Colonic mucosa (tissue), 4 donors: ENCODE measurements around the gene LCMT1. TPM values are rescaled to one million over a fixed set of nuclear protein-coding genes. Genes with fewer than 3 reads are reported as not detected.

ENCODE experiments used
- DNase-seq: peaks from one replicate; pipeline ENCODE4 v3.0.0-alpha.2; 2020
- H3K27ac ChIP-seq: fragments of 200-600 bp; one replicate; pipeline ENCODE4 v1.8.0; 2021
- H3K27me3 ChIP-seq: fragments of 200-600 bp; one replicate; pipeline ENCODE4 v1.8.0; 2021
- H3K36me3 ChIP-seq: fragments of 200-600 bp; one replicate; pipeline ENCODE4 v1.8.0; 2021
- H3K4me1 ChIP-seq: fragments of 200-600 bp; one replicate; pipeline ENCODE4 v1.8.0; 2021; ENCODE audit warnings: mild to moderate bottlenecking
- H3K4me3 ChIP-seq: fragments of 200-600 bp; one replicate; pipeline ENCODE4 v1.8.0; 2021
- H3K9ac ChIP-seq, 2 donors: one replicate each; pipeline ENCODE4 v1.7.0; 2013; ENCODE audit warnings: control low read depth in 2 of 2, low read depth in 2 of 2, low read length in 2 of 2
- H3K9me3 ChIP-seq: fragments of 200-600 bp; one replicate; pipeline ENCODE4 v1.8.0; 2021
- intact Hi-C: fragments of 100-400 bp; cut with DNase I; formaldehyde crosslinking; loops from one replicate; pipeline ENCODE4 v1.14.1; 2022
- total RNA-seq, 2 donors: library from RNA; stranded (reverse); fragmentation: NEBNext Ultra II Directional in 1 of 2; extraction: Animal tissue kit (Norgen Biotek cat#: 25700) in 1 of 2; gene quantifications; one replicate each; pipeline ENCODE4 v1.2.1, GENCODE V29; 2021
- TF ChIP-seq, protein P1 (sequence below): fragments of 200-600 bp; IDR thresholded peaks from one replicate; pipeline ENCODE4 v1.8.0; 2022; ENCODE audit warnings: antibody characterized with exemption, mild to moderate bottlenecking
- donor health status: healthy.
- donor health status: DM: no; HTN: no; CAD: no.
- donor health status: DM: no; HTN: no; CAD: no.

Gene LCMT1
- total RNA-seq, 2 donors from 2014 or later, result 46.9 to 47.6 TPM

DNA sequence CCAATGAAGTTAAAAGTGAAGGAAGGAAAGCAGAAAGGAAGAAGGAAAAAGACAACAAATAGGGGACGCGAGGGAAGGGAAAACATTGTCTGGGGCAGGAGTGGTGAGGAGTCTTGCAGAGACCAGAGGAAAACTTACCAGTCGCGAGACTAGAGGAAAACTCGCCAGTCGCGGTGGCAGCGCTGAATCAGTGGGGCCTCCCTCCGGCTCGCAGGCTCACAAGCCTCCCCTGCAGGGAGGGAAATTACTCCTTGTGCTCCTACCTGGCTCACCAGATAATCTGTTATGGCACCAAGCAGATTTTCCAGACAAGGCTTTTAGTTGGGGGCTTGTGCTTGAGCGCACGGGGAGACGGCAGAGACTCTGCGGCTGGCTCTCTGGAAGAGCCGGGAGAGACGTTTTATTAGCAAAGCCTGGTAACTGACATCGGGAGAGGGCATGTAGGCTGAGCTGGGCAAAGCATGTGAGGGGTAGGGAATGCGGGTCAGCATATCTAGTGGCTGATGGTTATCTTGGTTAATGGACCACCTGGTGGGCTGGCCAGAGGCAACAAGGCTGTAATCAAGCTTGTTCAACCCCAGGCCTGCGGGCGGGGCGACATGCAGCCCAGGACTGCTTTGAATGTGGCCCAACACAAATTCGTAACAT is 37.1 kb downstream of the LCMT1 start:
- Histone ChIP-seq H3K36me3 (no peaks in the 10 kb centered on the region), H3K27ac (no peak overlapping the region), H3K4me3 (no peak overlapping the region), H3K27me3 (no peaks in the 10 kb centered on the region), H3K9ac (no peak overlapping the region), H3K4me1 (no peaks in the 10 kb centered on the region), H3K9me3 (no peaks in the 10 kb centered on the region)
- intact Hi-C loops, result no loop called here
- DNase-seq, result no peak
- TF ChIP-seq, protein P1, sequence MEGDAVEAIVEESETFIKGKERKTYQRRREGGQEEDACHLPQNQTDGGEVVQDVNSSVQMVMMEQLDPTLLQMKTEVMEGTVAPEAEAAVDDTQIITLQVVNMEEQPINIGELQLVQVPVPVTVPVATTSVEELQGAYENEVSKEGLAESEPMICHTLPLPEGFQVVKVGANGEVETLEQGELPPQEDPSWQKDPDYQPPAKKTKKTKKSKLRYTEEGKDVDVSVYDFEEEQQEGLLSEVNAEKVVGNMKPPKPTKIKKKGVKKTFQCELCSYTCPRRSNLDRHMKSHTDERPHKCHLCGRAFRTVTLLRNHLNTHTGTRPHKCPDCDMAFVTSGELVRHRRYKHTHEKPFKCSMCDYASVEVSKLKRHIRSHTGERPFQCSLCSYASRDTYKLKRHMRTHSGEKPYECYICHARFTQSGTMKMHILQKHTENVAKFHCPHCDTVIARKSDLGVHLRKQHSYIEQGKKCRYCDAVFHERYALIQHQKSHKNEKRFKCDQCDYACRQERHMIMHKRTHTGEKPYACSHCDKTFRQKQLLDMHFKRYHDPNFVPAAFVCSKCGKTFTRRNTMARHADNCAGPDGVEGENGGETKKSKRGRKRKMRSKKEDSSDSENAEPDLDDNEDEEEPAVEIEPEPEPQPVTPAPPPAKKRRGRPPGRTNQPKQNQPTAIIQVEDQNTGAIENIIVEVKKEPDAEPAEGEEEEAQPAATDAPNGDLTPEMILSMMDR, result no peak

GRCh38 chr16:25151996-25152395 is 40.5 kb downstream of the LCMT1 start:
- H3K27ac ChIP-seq, result no peak overlapping the region
- H3K9me3 ChIP-seq, result no peaks in the 10 kb centered on the region
- no peaks in the 10 kb centered on the region for H3K4me1 ChIP-seq
- no peak overlapping the region for H3K4me3 ChIP-seq
- DNase-seq, result no peak
- no peak overlapping the region for H3K9ac ChIP-seq
- intact Hi-C loops, result no loop called here
- TF ChIP-seq, protein P1, result no peak
- H3K27me3 ChIP-seq, result no peaks in the 10 kb centered on the region
- H3K36me3 ChIP-seq, result no peaks in the 10 kb centered on the region

- H3K27ac ChIP-seq, result no peak overlapping the region
- no peaks in the 10 kb centered on the region for H3K9me3 ChIP-seq
- intact Hi-C loops, result no loop called here
Observed at GRCh38 chr16:25155553-25156460, 44.3 kb downstream of the LCMT1 start.

GRCh38 chr16:25157271-25157875 is 45.8 kb downstream of the LCMT1 start:
- Histone ChIP-seq H3K9me3 (no peaks in the 10 kb centered on the region), H3K27me3 (no peaks in the 10 kb centered on the region), H3K4me3 (no peak overlapping the region), H3K27ac (no peak overlapping the region), H3K36me3 (no peaks in the 10 kb centered on the region), H3K4me1 (no peaks in the 10 kb centered on the region), H3K9ac (no peak overlapping the region)
- TF ChIP-seq, protein P1, result no peak
- intact Hi-C loops, result no loop called here
- DNase-seq, result no peak

More at GRCh38 chr16:25155553-25156460, 44.3 kb downstream of the LCMT1 start:
- no peak overlapping the region for H3K9ac ChIP-seq
- TF ChIP-seq, protein P1, result no peak
- no peaks in the 10 kb centered on the region for H3K36me3 ChIP-seq
- H3K4me3 ChIP-seq, result no peak overlapping the region
- no peak for DNase-seq
- no peaks in the 10 kb centered on the region for H3K4me1 ChIP-seq
- H3K27me3 ChIP-seq, result no peaks in the 10 kb centered on the region

GRCh38 chr16:25158401-25158800 is 46.9 kb downstream of the LCMT1 start:
- no peak overlapping the region for H3K9ac ChIP-seq
- no peaks in the 10 kb centered on the region for H3K4me1 ChIP-seq
- no peak overlapping the region for H3K4me3 ChIP-seq
- TF ChIP-seq, protein P1, result no peak
- H3K27me3 ChIP-seq, result no peaks in the 10 kb centered on the region
- no peaks in the 10 kb centered on the region for H3K36me3 ChIP-seq
- no peak overlapping the region for H3K27ac ChIP-seq
- no peak for DNase-seq
- intact Hi-C loops, result no loop called here
- H3K9me3 ChIP-seq, result no peaks in the 10 kb centered on the region
